Skeletal muscle tissue (tissue), 4 donors: ENCODE measurements around the gene FERD3L. TPM values are rescaled to one million over a fixed set of nuclear protein-coding genes. Genes with fewer than 3 reads are reported as not detected.

Source experiments
- H3K27ac ChIP-seq: one replicate; pipeline ENCODE4 v1.7.0; 2013; ENCODE audit warnings: mild to moderate bottlenecking, low read depth, low read length, inconsistent platforms
- H3K27me3 ChIP-seq, 3 donors: one replicate each; pipeline ENCODE4 v1.7.0; 2013; ENCODE audit warnings: low read length in 3 of 3; ENCODE audit not compliant: control insufficient read depth in 3 of 3, insufficient read depth in 3 of 3
- H3K36me3 ChIP-seq, 3 donors: one replicate each; pipeline ENCODE4 v1.7.0; 2013; ENCODE audit warnings: low read length in 3 of 3; ENCODE audit not compliant: control insufficient read depth in 3 of 3, insufficient read depth in 3 of 3
- H3K4me1 ChIP-seq, 3 donors: one replicate each; pipeline ENCODE4 v1.7.0; 2013; ENCODE audit warnings: low read length in 3 of 3, mild to moderate bottlenecking in 3 of 3; ENCODE audit not compliant: control insufficient read depth in 3 of 3, insufficient read depth in 3 of 3
- H3K4me3 ChIP-seq, 3 donors: one replicate each; pipeline ENCODE4 v1.7.0; 2013; ENCODE audit warnings: low read length in 3 of 3
- H3K9ac ChIP-seq, 3 donors: one replicate each; pipeline ENCODE4 v1.7.0; 2013; ENCODE audit warnings: low read length in 3 of 3, mild to moderate bottlenecking in 3 of 3, moderate library complexity in 2 of 3, low read depth in 1 of 3
- H3K9me3 ChIP-seq, 3 donors: one replicate each; pipeline ENCODE4 v1.7.0; 2013; ENCODE audit warnings: low read length in 3 of 3; ENCODE audit not compliant: control insufficient read depth in 3 of 3
- total RNA-seq: library from RNA; depleted of rRNA; stranded (reverse); fragments of >200 nt; gene quantifications from one replicate; pipeline ENCODE4 v1.2.3, GENCODE V29; 2014
- donor health status: Osteomylitis.

The FERD3L gene
- total RNA-seq, 1 donor from 2014 or later = not detected

DNA sequence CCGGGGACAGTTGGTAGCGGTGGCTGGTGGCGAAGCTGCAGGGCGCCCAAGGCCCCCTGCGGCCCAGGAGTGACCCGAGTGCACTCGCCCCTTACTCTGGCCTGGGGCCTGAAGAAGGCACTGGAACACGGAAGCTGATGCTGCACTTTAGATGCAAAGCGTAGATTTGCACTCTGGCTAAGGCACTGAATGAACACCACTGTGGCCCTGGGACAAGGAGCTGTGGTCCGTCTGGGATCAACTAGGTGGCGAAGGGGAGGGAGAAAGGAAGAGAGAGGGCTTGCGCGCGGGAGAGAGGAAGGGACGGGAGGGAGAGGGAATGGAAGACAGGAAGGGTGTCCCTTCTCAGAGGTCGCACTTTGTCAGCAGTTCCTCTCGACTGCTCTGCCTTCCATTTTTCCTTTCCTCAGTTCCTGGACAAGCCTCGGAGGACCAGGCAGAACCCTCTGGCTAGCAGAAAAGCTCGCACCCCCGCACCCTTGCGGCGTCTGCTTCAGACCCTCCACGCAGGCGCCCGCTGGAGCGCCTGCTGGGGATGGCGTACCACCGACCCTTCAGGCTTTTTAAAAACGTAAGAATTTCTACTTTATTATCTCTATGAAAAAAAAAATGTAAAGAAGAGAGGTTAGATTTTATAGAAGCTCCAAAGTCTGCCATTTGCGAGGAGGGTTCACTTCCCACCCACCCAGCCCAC is 1.2 kb downstream of the FERD3L start:
- H3K27me3 ChIP-seq = peaks cover 30 to 44% (median 34%) of the 10 kb centered on the region in 3 donors
- no peaks in the 10 kb centered on the region for H3K9me3 ChIP-seq
- H3K9ac ChIP-seq = no peak overlapping the region

DNA sequence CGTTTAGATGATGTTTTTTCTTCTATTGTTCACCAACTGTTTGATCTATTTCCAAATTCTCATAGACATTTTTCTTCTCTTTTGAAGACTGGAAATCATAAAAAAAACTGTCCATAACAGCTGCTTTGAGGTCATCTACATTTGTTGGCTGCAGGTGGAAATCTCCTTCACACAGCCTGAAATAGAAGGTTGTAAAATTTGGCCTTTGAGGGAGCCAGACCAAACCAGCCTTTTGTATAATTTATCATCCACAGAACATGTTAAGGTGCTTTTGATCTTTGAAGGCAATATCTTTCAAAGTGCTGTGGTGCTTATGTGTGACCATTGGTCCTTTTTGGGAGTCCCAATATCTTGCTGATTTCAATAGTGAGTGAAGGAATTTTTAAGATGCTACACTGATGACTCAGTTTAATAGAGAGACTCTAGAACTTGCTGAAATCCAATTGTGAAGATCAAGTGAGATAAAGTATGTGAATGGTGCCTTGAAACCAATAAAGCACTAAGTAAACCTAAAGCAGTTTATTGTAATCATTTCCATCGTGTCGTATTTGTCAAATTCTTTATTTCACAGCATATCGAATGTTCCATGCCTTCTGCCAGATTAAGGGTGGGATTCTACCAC is 5.4 kb downstream of the FERD3L start:
- no peak overlapping the region for H3K9ac ChIP-seq
- no peaks in the 10 kb centered on the region for H3K9me3 ChIP-seq
- no peak overlapping the region for H3K4me3 ChIP-seq
- no peak overlapping the region for H3K27ac ChIP-seq
- H3K27me3 ChIP-seq = peaks cover 16 to 25% (median 19%) of the 10 kb centered on the region in 3 donors
- H3K36me3 ChIP-seq = no peaks in the 10 kb centered on the region
- H3K4me1 ChIP-seq = peaks cover 6 to 8% (median 6%) of the 10 kb centered on the region in 3 donors

More for the DNA sequence above, 1.2 kb downstream of the FERD3L start:
- Histone ChIP-seq H3K4me3 (peak overlapping the region; percentile 20 to 61 (median 28)), H3K4me1 (peaks cover 6 to 14% (median 7%) of the 10 kb centered on the region in 3 donors), H3K27ac (no peak overlapping the region), H3K36me3 (no peaks in the 10 kb centered on the region)

DNA sequence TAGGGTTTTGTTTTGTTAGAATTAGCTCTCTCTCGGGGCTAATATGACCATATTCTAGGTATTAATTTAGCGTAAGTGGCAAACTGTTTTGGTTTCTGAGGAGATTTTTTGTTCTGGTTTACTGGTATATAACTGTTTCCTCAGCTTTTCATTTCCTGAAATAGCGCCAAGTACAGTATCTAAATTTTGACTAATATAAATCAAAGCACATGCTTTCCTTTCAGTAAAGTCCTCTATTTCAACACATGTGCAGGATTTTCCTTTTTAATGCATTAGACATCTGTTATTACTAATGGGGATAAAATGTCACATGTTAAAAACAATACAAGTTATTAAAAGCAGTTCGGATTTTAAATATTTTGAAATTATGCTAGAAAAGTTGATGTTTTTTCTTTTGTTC is 11.3 kb downstream of the FERD3L start:
- Histone ChIP-seq H3K9me3 (no peaks in the 10 kb centered on the region), H3K4me3 (no peak overlapping the region), H3K36me3 (no peaks in the 10 kb centered on the region), H3K9ac (no peak overlapping the region), H3K4me1 (no peaks in the 10 kb centered on the region), H3K27me3 (no peaks in the 10 kb centered on the region), H3K27ac (no peak overlapping the region)

DNA sequence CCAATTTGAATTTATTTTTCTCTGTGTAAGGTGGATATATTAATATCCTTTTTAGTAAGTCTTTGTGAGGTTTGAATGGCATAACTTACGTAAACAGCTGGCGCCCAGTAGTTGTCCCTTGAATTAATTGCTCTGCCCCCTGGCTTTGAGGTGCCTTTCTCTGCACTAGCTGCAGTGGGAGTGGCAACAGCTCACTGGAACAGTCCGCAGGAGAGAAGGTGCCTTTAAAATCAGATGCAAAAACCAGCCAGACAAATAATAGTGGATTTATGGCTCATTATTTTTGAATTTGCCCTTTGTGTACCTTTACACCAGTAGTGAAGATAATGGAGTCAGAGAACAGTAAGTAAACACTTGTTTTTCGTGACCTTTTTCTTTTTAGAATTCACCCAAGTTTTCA is 11.8 kb downstream of the FERD3L start:
- Histone ChIP-seq H3K4me3 (no peak overlapping the region), H3K27ac (no peak overlapping the region), H3K4me1 (no peaks in the 10 kb centered on the region), H3K9ac (no peak overlapping the region), H3K9me3 (no peaks in the 10 kb centered on the region), H3K27me3 (no peaks in the 10 kb centered on the region), H3K36me3 (no peaks in the 10 kb centered on the region)

DNA sequence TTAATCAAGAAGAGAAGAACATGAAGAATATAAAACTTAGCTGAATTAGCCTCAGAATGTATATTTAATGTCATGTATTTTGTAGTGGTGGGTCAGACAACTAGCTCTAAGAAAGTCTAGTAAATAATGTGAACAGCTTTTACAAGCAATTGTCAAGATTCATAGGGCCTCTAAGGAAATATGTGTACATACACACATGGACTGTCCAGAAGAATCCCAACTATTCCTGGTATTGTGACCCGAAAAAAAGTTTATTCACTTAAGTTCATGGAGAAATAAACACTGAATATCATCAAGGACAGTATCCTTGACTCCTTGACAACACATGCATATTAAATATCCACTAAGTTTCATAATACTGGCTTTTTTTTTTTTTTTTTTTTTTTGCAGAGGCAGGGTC is 16.4 kb downstream of the FERD3L start:
- H3K4me3 ChIP-seq = no peak overlapping the region
- H3K9me3 ChIP-seq = no peaks in the 10 kb centered on the region
- H3K27ac ChIP-seq = no peak overlapping the region
- H3K27me3 ChIP-seq = peaks cover 0 to 8% (median 5%) of the 10 kb centered on the region in 3 donors
- no peaks in the 10 kb centered on the region for H3K36me3 ChIP-seq
- no peaks in the 10 kb centered on the region for H3K4me1 ChIP-seq
- H3K9ac ChIP-seq = no peak overlapping the region

DNA sequence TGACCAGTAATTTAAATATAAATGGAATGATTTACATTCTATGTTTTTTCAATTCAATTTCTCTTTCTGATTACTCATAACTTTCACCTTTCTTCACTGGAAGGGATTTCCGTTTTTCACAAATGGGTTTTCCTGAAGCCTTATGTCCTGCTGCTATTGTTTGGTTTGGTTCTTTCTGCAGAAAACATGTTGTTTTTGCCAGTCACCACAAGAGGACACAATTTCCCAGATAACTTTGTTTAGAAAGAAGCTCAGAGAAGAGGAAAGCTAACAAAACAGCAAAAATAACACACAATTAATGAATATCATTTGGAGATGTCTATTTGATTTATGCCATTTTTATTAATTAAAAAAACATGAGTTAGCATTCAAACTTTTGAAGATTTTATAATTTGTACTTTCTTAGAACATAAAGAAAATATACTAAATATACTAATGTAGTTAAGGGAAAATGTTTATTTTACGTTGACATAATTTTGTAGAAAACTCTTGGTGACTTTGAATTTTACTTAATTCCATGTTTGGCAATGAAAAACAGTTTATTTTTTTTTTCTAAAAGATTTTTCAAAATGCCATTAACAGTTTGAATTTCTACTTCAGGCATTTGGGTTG is 23.1 kb downstream of the FERD3L start:
- H3K9ac ChIP-seq = no peak overlapping the region
- no peaks in the 10 kb centered on the region for H3K36me3 ChIP-seq
- H3K4me3 ChIP-seq = no peak overlapping the region
- peaks cover 0 to 7% (median 5%) of the 10 kb centered on the region in 3 donors for H3K4me1 ChIP-seq
- H3K9me3 ChIP-seq = no peaks in the 10 kb centered on the region
- peaks cover 34 to 51% (median 50%) of the 10 kb centered on the region in 3 donors for H3K27me3 ChIP-seq
- no peak overlapping the region for H3K27ac ChIP-seq

DNA sequence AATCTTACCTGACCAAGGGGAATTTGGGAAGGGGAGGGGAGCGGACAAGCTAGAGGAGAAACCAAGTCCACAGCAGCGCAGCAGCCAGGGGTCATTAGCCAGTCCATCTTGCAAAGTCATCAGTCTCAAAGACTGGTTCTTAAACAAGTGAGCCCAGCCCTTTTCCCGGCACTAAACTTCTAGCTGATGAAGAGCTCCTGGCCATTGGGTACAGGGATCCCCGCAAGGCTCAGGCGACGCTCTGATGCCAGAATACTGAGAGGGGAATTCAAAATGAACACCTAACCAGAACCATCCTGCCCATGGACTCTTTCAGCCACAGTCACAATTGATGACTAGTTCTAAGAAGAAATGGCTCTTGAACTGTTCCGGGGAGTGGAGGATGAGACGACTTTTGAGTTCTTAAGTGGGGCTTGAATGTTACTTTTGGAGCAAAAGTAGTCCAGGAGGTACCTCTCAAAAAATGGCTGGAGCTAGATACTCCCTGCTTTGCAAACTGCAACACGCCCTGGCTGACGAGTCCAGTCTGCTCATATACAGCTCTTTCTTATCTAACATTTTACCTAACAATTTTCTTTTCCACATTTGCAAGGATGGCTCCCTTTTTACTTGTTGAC is 25.2 kb downstream of the FERD3L start:
- H3K27ac ChIP-seq = no peak overlapping the region
- H3K4me1 ChIP-seq = peaks cover 5 to 13% (median 13%) of the 10 kb centered on the region in 3 donors
- no peaks in the 10 kb centered on the region for H3K9me3 ChIP-seq
- H3K36me3 ChIP-seq = no peaks in the 10 kb centered on the region
- H3K27me3 ChIP-seq = peaks cover 43 to 60% (median 57%) of the 10 kb centered on the region in 3 donors
- no peak overlapping the region for H3K9ac ChIP-seq
- no peak overlapping the region for H3K4me3 ChIP-seq

DNA sequence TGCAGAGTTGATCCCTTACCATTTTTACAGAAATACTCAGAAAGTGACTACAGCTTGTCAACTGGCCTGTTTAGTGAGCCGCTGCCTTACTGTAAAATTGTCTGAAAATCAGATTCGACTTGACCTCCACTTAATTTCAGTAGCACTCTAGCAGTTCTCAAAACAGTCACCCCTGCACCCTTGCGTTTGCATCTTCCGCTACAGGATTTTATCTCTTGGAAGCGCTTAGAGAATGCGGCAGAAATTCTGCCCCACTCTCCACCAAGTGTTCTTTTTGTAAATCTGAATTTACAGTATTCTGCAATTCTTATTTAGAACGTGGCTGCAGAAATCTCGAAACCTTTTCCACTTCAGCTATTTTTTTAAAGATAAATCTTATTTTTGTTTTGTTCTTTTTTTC is 25.8 kb downstream of the FERD3L start:
- H3K9me3 ChIP-seq = no peaks in the 10 kb centered on the region
- peaks cover 5 to 13% (median 13%) of the 10 kb centered on the region in 3 donors for H3K4me1 ChIP-seq
- H3K36me3 ChIP-seq = no peaks in the 10 kb centered on the region
- peaks cover 43 to 65% (median 61%) of the 10 kb centered on the region in 3 donors for H3K27me3 ChIP-seq
- no peak overlapping the region for H3K27ac ChIP-seq
- no peak overlapping the region for H3K4me3 ChIP-seq
- no peak overlapping the region for H3K9ac ChIP-seq

DNA sequence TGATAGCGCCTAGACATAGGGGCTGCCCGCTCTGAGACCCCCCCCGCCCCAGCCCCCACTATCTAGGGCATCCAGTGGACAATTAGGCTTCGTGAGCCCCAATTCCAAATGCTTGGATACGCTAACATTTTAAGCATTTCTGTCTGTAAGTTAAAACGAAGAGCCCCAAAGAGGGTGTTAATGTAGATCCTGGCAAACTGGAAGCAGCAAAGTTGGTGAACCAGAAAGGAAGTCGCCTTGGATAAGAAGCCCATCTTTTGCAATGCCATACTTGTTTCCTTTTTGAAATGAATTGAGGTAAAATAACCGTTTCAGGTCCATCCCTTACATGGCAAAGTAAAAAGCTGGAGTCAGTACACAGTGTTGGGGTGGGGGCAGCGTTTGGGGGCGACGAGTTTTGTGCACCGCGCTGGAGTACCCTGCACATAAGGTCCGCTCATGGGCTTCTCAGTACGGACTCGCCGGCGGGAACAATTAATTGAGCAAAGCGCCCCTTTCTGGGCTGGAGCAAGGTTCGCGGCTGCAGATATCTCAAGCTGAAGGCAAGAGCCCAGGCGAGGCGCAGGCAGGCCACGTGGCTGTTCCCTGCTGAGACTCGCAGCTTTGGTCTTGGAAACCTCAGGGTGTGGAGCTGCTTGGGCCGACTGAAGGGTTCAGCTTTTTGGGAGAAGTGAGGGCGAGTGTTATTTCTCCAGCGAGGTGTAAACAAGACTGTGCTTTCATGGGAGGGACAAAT is 26.4 kb downstream of the FERD3L start:
- Histone ChIP-seq H3K4me1 (peaks cover 5 to 13% (median 13%) of the 10 kb centered on the region in 3 donors), H3K27me3 (peaks cover 47 to 65% (median 64%) of the 10 kb centered on the region in 3 donors), H3K27ac (no peak overlapping the region), H3K9ac (no peak overlapping the region), H3K36me3 (no peaks in the 10 kb centered on the region), H3K4me3 (no peak overlapping the region), H3K9me3 (no peaks in the 10 kb centered on the region)
